ENCODE measurements around the gene HES3.

The HES3 gene

DNA sequence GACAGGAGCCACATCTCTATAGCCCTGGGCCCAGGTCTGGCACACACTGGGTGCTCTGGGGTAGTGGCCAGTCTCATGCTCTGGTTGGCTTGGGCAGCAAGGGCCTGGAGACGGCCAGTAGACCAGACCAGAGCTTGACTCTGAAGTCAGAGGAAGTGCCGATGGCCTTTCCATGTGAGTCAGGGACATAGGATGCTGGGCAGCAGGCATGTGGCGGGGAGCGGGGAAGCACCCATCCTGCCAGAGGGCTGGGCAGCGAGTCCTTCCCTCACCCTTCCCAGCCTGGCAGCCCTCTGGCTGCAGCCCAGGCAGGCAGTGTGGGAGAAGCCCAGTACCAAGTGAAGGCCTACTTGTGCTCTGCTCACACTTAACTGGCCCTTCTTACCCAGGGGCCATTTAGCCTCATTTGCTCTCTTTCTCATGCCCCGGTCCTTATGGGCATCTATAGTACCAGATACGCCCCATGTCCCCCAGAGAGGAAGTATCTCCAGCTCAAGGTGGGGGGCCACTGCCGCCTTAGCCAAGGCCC lies 13.6 kb downstream of the HES3 start:
- Histone ChIP-seq H3K36me3 (ENCODE audit: control insufficient read depth, insufficient read depth, low read length) (no peaks in the 10 kb centered on the region), H3K4me1 (ENCODE audit: control insufficient read depth, insufficient read depth, low read length) (peaks cover 4% of the 10 kb centered on the region; the same call in 1 of the 2 replicates), H3K9me3 (ENCODE audit: control insufficient read depth, insufficient read depth, low read length) (no peaks in the 10 kb centered on the region), H3K27me3 (ENCODE audit: control insufficient read depth, insufficient read depth, low read length) (no peaks in the 10 kb centered on the region), H3K27ac (ENCODE audit: low read length) (no peak overlapping the region), H3K4me3 (ENCODE audit: low read length) (no peak overlapping the region)
- no peak for DNase-seq (ENCODE audit: low read depth, low spot score)
- no CpG with 5 or more reads among the region's 8 CpGs for WGBS (ENCODE audit: insufficient coverage, insufficient read length)

DNA sequence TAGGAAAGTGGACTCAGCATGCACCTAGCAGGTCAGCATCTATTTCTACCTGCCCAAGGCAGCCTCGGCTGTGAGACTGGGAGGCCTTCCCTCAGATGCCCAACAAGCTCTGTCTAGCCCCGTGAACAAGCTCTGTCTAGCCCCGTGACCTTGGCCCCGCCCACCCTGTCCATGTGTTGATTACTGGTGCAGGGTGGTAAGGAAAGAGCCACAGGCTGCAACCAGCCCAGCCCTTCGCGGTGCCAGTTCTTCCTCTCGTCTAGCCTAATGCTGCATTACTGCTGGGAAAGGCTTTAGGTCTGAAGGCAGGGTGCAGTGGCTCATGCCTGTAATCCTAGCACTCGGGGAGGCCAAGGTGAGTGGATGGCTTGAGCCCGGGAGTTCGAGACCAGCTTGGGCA lies 14.7 kb downstream of the HES3 start:
- Histone ChIP-seq H3K27me3 (ENCODE audit: control insufficient read depth, insufficient read depth, low read length) (no peaks in the 10 kb centered on the region), H3K4me1 (ENCODE audit: control insufficient read depth, insufficient read depth, low read length) (peaks cover 4% of the 10 kb centered on the region; the same call in 1 of the 2 replicates), H3K36me3 (ENCODE audit: control insufficient read depth, insufficient read depth, low read length) (no peaks in the 10 kb centered on the region), H3K4me3 (ENCODE audit: low read length) (no peak overlapping the region), H3K9me3 (ENCODE audit: control insufficient read depth, insufficient read depth, low read length) (no peaks in the 10 kb centered on the region), H3K27ac (ENCODE audit: low read length) (no peak overlapping the region)
- WGBS (ENCODE audit: insufficient coverage, insufficient read length), result no CpG with 5 or more reads among the region's 10 CpGs
- DNase-seq (ENCODE audit: low read depth, low spot score), result no peak

DNA sequence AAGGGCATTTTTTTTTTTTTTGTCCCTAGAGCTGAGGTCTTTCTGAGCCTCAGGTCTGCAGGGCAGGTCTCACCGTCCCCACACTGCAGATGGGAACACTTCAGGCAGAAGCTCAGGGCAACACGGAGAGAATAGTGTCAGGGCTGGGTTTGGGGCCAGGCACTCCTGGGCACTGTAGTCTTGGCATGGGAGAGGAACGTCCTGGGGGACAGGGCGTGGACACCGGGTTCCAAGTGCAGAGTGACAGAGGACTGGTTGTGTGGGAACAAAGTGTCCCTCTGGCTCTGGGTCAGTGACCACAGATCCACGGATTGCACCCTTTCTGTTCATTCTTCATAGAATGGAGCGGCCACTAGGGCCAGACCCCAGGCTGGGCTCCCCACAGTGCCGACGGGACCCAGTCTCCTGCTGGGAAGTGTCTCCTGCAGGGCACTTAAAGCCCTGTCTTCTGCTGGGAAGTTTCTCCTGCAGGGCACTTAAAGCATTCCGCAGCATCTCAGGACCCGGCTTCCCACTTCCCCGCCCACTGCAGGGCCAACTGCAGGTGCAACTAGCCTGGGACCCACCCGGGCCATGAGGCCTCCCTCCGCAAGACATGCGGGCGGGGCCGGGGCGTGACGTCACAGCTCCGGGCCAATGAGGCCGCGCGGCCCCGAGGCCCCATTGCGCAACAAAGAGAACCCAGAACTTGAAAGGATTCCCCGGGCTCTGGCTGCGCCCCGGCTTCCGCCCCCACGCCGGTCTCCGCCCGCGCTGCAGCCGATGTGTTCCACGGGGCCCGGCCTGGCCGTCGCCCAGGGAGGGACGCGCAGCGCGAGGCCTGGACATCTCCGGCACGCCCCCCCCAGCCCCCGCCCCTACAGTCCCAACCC lies 15.7 kb downstream of the HES3 start:
- Histone ChIP-seq H3K36me3 (ENCODE audit: control insufficient read depth, insufficient read depth, low read length) (no peaks in the 10 kb centered on the region), H3K4me1 (ENCODE audit: control insufficient read depth, insufficient read depth, low read length) (peaks cover 4% of the 10 kb centered on the region; the same call in 1 of the 2 replicates), H3K27me3 (ENCODE audit: control insufficient read depth, insufficient read depth, low read length) (no peaks in the 10 kb centered on the region), H3K9me3 (ENCODE audit: control insufficient read depth, insufficient read depth, low read length) (no peaks in the 10 kb centered on the region), H3K27ac (ENCODE audit: low read length) (no peak overlapping the region), H3K4me3 (ENCODE audit: low read length) (peak overlapping the region; percentile 67; the same call in 1 of the 2 replicates)
- WGBS (ENCODE audit: insufficient coverage, insufficient read length), result no CpG with 5 or more reads among the region's 46 CpGs
- no peak for DNase-seq (ENCODE audit: low read depth, low spot score)

DNA sequence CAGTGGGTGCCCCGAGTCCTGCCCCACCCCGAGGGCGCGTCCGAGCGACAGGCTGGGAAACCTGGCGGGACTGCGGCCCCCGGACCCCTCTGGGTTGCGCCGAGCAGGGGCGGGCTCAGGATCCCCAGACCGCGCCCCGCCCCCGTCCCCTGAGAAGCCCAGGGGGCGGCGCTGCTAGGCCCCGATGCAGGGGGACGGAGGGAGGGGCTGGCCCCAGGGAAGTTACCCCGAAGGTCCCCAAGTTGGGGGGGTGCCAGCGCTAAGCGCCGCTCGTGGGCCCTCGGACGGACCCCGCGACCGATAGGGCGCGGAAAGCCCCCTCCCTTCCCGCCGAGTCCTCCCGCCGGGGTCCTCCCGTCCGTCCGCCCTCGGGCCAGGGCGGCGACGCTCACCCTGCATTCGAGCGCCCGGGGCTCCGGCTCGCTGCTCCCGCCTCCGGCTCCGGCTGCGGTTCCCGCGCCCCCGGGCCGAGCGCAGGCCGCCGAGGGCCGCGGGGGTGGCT lies 16.5 kb downstream of the HES3 start:
- no peak overlapping the region for H3K27ac ChIP-seq (ENCODE audit: low read length)
- peaks cover 4% of the 10 kb centered on the region; the same call in 1 of the 2 replicates for H3K4me1 ChIP-seq (ENCODE audit: control insufficient read depth, insufficient read depth, low read length)
- H3K36me3 ChIP-seq (ENCODE audit: control insufficient read depth, insufficient read depth, low read length), result no peaks in the 10 kb centered on the region
- no CpG with 5 or more reads among the region's 61 CpGs for WGBS (ENCODE audit: insufficient coverage, insufficient read length)
- H3K27me3 ChIP-seq (ENCODE audit: control insufficient read depth, insufficient read depth, low read length), result no peaks in the 10 kb centered on the region
- no peak for DNase-seq (ENCODE audit: low read depth, low spot score)
- no peaks in the 10 kb centered on the region for H3K9me3 ChIP-seq (ENCODE audit: control insufficient read depth, insufficient read depth, low read length)
- H3K4me3 ChIP-seq (ENCODE audit: low read length), result peak overlapping the region; percentile 67; the same call in 1 of the 2 replicates

DNA sequence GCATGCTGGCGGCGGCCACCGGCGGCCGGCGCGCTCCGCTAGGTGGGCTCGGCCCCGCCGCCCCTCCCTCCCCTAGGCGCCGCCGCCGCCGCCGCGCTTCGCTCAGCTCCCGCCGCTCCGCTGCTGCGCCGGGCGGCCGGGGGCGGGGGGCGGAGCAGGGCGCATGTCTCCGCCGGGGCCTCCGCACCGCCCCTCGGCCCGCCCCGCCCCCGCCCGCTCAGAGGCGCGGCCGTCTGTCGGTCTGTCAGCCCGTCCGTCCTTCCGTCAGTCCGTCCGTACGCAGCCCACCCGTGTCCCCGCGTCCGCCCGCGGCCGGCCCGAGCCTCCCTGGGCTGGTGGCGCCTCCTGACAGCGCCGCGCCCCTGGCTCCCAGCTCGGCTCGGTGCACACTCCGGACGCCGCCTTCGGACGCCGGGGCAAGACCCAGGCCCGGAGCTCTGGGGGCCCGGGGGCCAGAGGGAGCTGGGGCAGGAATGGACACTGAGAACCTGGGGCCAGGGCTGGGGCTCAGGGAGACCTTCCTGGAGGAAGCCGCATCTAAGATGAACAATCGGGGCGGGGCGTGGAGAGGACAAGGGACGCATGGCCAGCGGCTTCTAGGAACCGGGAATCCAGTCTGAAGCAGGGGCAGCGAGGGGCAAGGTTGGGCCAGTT lies 17.1 kb downstream of the HES3 start, which contains the start of gene GPR153:
TSS of gene GPR153 (minus strand) at position 138 of the 654 bp plus-strand sequence. CDS start 6,193 bp downstream, outside the sequence.
- DNase-seq (ENCODE audit: low read depth, low spot score), result no peak
- no CpG with 5 or more reads among the region's 78 CpGs for WGBS (ENCODE audit: insufficient coverage, insufficient read length)
- H3K4me3 ChIP-seq (ENCODE audit: low read length), result peak within 1 kb of the TSS; percentile 67

DNA sequence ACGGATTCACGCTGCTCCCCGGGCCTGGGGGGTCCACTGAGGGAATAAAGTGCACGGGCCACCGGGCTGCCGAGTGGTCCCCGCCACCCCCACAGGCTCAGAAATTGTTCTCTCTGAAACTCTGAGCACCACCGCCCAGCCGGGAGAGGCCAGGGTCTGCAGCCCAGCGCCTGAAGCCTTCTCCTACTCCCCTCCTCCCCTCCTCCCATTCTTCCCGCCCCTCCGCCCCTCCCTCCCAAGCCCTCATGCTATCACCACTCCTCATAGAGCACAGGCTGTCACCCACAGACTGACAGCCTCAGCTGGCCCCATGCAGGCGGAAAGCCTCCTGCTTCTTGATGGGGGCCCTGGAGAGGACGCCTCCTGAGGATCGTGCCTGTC lies 17.6 kb downstream of the HES3 start:
- H3K4me1 ChIP-seq (ENCODE audit: control insufficient read depth, insufficient read depth, low read length), result peaks cover 4% of the 10 kb centered on the region; the same call in 1 of the 2 replicates
- peak overlapping the region; percentile 67; the same call in 1 of the 2 replicates for H3K4me3 ChIP-seq (ENCODE audit: low read length)
- H3K36me3 ChIP-seq (ENCODE audit: control insufficient read depth, insufficient read depth, low read length), result no peaks in the 10 kb centered on the region
- no CpG with 5 or more reads among the region's 15 CpGs for WGBS (ENCODE audit: insufficient coverage, insufficient read length)
- no peak overlapping the region for H3K27ac ChIP-seq (ENCODE audit: low read length)
- DNase-seq (ENCODE audit: low read depth, low spot score), result no peak
- H3K27me3 ChIP-seq (ENCODE audit: control insufficient read depth, insufficient read depth, low read length), result no peaks in the 10 kb centered on the region
- no peaks in the 10 kb centered on the region for H3K9me3 ChIP-seq (ENCODE audit: control insufficient read depth, insufficient read depth, low read length)

More for the DNA sequence above, 17.1 kb downstream of the HES3 start, which contains the start of gene GPR153:
- Histone ChIP-seq H3K9me3 (ENCODE audit: control insufficient read depth, insufficient read depth, low read length) (no peaks in the 10 kb centered on the region), H3K27ac (ENCODE audit: low read length) (no peak within 1 kb of the TSS), H3K27me3 (ENCODE audit: control insufficient read depth, insufficient read depth, low read length) (no peaks in the 10 kb centered on the region), H3K36me3 (ENCODE audit: control insufficient read depth, insufficient read depth, low read length) (no peaks in the 10 kb centered on the region), H3K4me1 (ENCODE audit: control insufficient read depth, insufficient read depth, low read length) (peaks cover 4% of the 10 kb centered on the region; the same call in 1 of the 2 replicates)

DNA sequence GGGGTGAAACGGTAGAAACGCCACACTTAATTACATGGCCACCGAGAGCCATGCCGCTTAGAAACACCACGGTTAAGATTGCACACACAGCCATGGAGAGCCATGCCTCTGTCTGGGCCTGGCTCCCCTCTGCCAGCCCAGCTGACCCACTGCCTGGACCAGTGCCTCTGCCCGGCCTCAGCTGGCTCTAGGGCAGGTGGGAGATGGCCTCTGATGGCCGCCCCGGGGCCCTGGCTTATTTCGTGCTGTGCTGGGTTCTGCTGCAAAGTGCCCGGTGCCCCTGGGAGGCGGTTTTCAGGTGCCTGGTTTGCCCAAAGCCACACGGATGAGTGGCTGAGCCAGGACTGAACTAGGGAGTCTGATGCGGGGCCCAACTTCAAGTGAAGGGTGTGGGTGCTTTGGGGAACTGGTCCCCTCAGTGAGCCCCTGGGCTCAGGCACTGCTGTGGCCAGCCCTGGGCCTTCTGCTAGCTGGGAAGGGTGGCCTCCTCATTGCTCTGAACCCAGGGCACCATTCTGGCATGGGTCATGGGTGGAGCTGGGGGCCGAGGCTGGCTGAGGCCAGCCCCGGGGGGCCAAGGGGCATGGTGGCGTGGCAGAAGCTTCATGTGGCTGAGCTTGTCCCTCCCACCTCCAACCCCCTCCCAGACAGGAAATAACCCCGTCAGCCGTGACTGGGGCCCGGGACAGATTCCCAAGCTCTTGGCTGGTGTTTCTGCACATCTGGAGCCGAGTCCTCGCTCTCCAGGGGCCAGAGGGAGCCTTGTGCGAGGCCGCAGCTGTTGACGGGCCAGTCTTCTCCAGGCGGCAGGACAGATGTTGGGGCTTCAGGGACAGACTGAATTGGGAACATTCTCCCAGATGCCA lies 18.8 kb downstream of the HES3 start:
- DNase-seq (ENCODE audit: low read depth, low spot score), result no peak
- no peak overlapping the region for H3K27ac ChIP-seq (ENCODE audit: low read length)
- H3K4me1 ChIP-seq (ENCODE audit: control insufficient read depth, insufficient read depth, low read length), result peaks cover 4% of the 10 kb centered on the region; the same call in 1 of the 2 replicates
- no peaks in the 10 kb centered on the region for H3K27me3 ChIP-seq (ENCODE audit: control insufficient read depth, insufficient read depth, low read length)
- no CpG with 5 or more reads among the region's 25 CpGs for WGBS (ENCODE audit: insufficient coverage, insufficient read length)
- no peaks in the 10 kb centered on the region for H3K36me3 ChIP-seq (ENCODE audit: control insufficient read depth, insufficient read depth, low read length)
- H3K9me3 ChIP-seq (ENCODE audit: control insufficient read depth, insufficient read depth, low read length), result no peaks in the 10 kb centered on the region
- no peak overlapping the region for H3K4me3 ChIP-seq (ENCODE audit: low read length)

DNA sequence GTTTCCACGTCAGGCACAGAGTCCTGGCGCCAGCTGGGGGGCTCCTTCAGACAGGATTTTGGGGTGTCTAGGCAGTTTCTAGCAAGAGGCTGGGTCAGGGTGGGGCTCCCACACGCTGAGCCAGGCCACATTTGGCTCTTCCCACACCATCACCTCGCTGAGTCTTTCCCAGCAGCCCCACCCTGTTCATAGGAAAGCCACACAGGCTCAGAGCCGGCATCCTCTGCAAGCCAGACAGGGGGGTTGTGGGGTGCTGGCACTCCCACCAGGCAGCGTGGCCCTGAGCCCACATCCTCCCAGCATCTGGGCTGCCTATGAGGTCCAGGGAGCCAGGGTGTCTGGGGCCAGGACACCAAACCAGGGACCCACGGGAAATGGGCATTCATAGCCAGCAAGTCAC lies 19.7 kb downstream of the HES3 start:
- DNase-seq (ENCODE audit: low read depth, low spot score), result no peak
- no peaks in the 10 kb centered on the region for H3K9me3 ChIP-seq (ENCODE audit: control insufficient read depth, insufficient read depth, low read length)
- H3K4me1 ChIP-seq (ENCODE audit: control insufficient read depth, insufficient read depth, low read length), result peaks cover 4% of the 10 kb centered on the region; the same call in 1 of the 2 replicates
- H3K4me3 ChIP-seq (ENCODE audit: low read length), result no peak overlapping the region
- H3K36me3 ChIP-seq (ENCODE audit: control insufficient read depth, insufficient read depth, low read length), result no peaks in the 10 kb centered on the region
- H3K27me3 ChIP-seq (ENCODE audit: control insufficient read depth, insufficient read depth, low read length), result no peaks in the 10 kb centered on the region
- H3K27ac ChIP-seq (ENCODE audit: low read length), result no peak overlapping the region
- no CpG with 5 or more reads among the region's 7 CpGs for WGBS (ENCODE audit: insufficient coverage, insufficient read length)

DNA sequence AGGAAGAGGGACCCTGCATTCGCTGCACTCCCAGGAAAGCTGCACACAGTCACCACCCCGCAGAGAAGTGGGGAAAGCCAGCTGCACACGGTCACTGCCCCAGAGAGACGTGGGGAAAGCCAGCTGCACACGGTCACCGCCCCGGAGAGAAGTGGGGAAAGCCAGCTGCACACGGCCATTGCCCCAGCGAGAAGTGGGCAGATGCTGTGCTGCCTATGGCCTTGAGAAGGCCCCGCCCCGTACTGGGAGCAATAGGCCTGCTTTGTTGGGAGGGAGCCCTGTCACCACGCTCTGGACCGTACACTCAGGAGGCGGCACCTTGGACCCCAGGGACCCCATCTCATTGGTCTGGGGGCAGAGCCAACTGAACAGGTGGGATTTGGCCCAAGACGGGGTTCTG lies 21.2 kb downstream of the HES3 start:
- DNase-seq (ENCODE audit: low read depth, low spot score), result no peak
- Histone ChIP-seq H3K36me3 (ENCODE audit: control insufficient read depth, insufficient read depth, low read length) (no peaks in the 10 kb centered on the region), H3K27ac (ENCODE audit: low read length) (no peak overlapping the region), H3K27me3 (ENCODE audit: control insufficient read depth, insufficient read depth, low read length) (no peaks in the 10 kb centered on the region), H3K9me3 (ENCODE audit: control insufficient read depth, insufficient read depth, low read length) (no peaks in the 10 kb centered on the region), H3K4me1 (ENCODE audit: control insufficient read depth, insufficient read depth, low read length) (peaks cover 4% of the 10 kb centered on the region; the same call in 1 of the 2 replicates), H3K4me3 (ENCODE audit: low read length) (no peak overlapping the region)
- no CpG with 5 or more reads among the region's 15 CpGs for WGBS (ENCODE audit: insufficient coverage, insufficient read length)

Measured in iPS DF 6.9 (cell line).